Body of pancreas (tissue), 4 donors: ENCODE results near the gene NKAIN2.

Experiments used
- POLR2A ChIP-seq, 3 donors: fragments of 450-650 bp; IDR thresholded peaks; one replicate each; pipeline ENCODE4 v1.6.1; 2016; ENCODE audit warnings: antibody characterized with exemption in 3 of 3, mild to moderate bottlenecking in 2 of 3
- TF ChIP-seq, protein P1 (sequence below), 7 experiments: fragments of 450-650 bp in 4 of 7; fragments of 200-600 bp in 3 of 7; sonication (generic) in 3 of 7; IDR thresholded peaks; one replicate each; pipeline ENCODE4 v1.5.1; 2016 to 2019; ENCODE audit warnings: antibody characterized with exemption in 7 of 7

GRCh38 chr6:124660185-124660584, 856.5 kb downstream of the NKAIN2 start:
- TF ChIP-seq, protein P1, sequence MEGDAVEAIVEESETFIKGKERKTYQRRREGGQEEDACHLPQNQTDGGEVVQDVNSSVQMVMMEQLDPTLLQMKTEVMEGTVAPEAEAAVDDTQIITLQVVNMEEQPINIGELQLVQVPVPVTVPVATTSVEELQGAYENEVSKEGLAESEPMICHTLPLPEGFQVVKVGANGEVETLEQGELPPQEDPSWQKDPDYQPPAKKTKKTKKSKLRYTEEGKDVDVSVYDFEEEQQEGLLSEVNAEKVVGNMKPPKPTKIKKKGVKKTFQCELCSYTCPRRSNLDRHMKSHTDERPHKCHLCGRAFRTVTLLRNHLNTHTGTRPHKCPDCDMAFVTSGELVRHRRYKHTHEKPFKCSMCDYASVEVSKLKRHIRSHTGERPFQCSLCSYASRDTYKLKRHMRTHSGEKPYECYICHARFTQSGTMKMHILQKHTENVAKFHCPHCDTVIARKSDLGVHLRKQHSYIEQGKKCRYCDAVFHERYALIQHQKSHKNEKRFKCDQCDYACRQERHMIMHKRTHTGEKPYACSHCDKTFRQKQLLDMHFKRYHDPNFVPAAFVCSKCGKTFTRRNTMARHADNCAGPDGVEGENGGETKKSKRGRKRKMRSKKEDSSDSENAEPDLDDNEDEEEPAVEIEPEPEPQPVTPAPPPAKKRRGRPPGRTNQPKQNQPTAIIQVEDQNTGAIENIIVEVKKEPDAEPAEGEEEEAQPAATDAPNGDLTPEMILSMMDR (IDR thresholded peaks at IDR 0.05) = no peak
- no peak for TF ChIP-seq POLR2A (IDR thresholded peaks at IDR 0.05)
